AML-193 (cell line): ENCODE data around the gene NTSR2.
"Not testable (repeated sequence)": the region's sequence is repeated elsewhere in the genome, so short reads cannot be mapped to it uniquely, and the experiment has no call there.

Experiments used
- DNase-seq, 2 experiments: peaks; one replicate each; lab custom pipeline; 2025; lab: John Stamatoyannopoulos, UW

NTSR2 gene

DNA sequence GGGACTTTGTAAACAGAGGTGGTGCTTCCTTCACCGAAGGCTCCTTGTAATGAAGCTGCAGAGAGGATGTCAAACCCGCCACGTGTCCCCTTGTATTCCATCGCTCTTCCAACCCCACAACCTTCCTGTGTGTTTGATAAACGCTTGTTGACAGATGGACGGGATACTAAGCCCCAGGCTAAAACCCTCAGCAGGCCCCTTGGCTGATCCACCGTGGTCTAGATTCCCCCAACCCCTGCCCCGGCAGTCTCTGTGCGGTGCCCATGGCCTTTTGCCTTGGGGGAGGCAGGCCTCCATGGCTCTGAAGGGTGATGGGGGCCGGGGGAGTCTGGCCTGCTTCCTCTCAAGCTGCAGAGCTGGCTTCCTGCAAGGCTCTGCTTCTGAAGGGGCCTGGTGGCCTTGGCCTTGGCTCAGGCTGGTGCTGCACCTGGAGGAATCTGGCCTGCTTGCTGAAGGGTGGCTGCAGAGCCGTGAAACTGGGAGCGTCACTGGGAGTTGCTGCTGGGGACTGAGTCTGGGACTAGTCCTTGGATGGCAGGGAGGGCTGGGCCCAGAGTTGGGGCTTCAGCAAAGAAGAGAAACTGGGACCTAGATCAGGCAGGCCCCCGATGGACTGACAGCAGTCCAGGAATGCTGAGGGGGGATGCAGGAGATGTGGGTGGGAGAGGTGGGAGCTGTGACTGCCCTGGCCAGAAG, 9.6 kb upstream of the NTSR2 start:
- no peak for DNase-seq

DNA sequence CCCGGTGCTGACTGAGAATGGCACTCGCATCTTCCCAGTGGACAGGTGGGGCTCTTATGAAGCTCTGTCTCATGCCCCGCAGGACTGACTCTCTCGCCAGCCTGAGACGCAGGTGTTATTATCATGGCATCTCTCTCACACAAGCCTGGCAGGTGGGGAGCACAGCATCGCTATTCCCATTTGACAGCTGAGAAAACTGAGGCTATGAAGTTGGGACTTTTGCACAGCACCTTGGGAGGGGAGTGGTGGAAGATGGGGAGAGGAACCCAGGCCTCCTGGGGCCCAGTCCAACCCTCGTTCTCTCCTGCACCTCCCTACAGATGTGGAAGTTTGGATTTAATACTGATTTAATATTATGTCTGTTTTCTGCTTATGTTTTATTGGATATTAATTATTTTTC, 9.0 kb upstream of the NTSR2 start:
- no peak for DNase-seq

DNA sequence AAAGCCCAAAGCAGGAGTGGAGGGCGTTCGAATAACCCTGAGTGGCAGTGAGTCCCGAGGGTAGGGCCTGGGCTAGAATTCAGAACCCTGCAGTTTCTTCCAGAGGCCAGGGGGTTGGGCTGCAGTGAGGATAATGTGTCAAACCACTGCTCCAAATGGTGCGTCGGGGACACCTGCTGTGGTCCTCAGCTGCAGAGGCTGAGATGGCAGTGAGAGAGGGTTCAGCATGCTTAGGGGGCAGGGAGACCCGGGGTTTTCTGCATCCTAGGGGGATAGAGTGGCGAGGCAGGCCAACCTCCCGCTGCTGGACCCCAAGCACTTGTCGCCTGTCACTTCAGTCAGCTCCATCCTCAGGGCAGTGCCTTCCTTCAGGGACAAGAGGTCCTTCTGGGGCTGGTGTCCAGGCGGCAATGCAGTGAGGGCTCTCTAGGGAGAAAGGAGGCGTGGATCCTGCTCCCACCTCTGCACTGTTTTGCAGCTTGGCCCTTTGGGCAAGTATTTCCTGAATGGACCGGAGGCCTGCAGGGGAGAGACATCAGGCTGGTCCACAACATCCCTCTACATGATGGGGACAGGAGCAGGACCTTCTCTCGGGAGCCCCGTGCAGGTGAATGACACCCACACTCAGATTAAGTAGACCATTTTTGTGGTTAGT, 8.4 kb upstream of the NTSR2 start:
- no peak for DNase-seq

DNA sequence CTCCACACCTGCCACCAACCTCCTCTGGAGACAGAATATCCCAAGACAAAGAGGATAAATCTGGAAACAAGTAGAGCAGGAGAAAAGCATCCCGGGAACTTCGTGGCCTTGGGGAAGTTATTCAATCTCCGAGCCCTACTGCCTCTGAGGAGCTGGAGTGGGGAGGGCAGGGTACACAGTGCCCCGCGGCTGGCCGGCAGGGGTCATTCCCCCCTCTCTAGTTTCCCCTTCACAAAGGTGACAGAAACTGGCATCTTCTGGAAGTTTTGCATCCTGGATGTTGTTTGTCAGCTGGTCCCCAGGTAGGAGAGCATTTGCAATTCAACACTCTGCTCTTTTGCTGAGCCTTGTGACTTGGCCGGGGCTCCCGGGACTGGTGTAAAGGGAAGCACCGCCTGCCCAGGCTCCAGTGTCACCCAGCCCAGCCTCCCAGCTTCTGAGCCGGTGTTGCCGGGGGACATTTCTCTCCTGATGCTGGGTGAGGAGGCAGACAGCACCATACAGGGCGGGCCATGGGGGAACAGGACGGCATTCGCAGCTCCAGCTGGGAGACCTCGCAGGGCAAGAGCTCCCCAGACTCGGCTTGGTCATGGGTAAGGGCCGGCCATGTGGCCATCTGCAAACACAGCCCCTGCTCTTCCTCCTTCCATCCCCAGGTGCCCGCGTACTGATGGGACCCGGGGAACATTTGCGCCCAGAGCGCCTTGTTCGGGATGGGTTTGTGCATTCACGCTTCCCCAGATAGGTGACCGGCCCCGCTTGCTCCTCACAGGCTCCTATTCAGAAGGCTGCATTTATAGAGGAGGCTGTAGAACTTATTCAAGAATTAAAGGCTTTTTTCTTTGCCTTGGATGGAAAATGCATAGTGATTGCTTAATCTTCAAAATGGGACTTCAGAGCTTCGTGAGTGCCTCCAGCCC, 7.4 kb upstream of the NTSR2 start:
- DNase-seq, result no peak

DNA sequence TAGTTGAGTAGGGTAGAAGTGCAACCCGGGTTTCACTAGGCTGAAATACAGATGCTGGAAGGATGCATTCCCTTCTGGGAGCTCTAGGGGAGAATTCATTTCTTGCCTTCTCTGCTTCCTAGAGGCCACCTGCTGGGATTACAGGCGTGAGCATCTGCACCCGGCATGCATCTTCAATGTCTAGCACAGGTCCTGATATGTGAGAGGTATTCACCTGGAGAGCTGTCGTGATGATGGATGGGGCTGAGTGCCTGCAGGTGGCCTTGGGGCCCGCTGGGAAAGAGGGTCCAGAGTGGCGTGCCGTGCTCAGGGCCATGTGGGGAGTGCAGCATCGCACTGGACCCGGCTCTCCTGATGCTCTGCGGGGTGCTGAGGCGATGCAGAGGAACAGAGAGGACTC, 6.6 kb upstream of the NTSR2 start:
- no peak for DNase-seq

DNA sequence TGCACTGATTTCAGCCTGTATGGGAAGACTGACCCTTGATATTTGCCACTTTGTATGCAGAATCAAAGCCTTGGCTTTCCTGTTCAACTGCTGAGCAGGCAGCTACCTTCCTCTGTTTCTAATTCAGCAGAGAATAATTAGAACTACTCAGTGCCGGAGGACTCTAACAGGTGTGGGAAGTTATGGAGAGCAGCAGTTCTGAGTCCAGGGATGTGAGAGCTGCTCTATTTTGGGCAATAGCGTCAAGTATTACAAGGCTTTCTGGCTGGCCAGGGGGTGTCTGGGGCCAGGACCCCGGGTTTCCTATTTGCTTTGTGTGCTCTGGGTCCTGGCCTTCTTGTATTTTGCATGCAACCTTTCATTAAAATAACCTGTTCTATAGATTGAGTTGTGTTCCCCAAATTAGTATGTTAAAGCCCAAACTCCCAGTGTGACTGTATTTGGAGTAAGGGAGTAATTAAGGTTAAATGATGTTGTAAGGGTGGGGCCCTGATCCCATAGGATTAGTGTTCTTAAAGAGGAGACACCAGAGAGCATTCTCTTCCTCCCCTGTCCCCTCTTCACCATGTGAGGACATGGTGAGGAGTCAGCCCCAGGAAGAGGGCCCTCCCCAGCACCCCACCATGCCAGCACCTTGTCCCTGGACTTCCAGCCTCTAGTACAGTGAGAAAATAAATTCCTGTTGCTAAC, 5.6 kb upstream of the NTSR2 start:
- no peak for DNase-seq

DNA sequence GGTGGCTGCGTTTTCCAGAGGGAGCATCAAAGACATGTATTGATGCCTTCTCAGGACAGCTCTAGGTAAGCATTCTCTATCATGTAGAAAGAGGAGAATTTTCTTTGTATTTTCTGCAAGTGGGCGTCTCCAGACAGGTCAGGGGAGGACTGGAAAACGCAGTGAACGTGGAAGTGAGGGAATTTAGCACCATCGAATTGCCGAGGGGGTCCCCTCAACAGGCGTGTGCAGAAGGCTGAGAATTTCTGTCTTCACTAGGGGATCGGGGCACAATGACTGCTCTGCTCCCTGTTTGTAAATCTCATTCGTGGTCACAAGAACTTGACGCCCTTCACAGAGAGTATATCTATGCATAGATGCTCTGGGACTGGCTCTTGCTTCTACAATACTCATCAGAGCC, 5.0 kb upstream of the NTSR2 start:
- DNase-seq, result no peak

DNA sequence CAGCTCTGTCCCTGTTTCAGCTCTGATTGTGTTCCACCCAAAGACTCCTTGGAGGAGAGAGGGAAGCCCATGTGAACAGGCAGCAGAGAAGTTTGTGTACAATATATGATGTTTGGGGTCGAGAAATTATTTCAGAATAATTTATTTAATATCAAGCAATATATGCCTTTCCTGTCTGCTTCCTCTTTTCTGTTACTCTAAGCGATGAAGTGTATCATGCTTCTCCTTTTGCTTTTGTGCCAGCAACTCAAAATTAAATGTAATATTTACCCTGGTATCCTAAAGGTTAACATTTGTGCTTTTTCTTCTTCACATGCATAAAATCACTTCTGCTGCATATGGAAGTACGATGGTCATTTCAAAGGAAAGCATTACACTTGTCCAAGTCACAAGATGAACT, 2.4 kb upstream of the NTSR2 start:
- DNase-seq, result peak in 1 of 2 experiments; percentile 3

DNA sequence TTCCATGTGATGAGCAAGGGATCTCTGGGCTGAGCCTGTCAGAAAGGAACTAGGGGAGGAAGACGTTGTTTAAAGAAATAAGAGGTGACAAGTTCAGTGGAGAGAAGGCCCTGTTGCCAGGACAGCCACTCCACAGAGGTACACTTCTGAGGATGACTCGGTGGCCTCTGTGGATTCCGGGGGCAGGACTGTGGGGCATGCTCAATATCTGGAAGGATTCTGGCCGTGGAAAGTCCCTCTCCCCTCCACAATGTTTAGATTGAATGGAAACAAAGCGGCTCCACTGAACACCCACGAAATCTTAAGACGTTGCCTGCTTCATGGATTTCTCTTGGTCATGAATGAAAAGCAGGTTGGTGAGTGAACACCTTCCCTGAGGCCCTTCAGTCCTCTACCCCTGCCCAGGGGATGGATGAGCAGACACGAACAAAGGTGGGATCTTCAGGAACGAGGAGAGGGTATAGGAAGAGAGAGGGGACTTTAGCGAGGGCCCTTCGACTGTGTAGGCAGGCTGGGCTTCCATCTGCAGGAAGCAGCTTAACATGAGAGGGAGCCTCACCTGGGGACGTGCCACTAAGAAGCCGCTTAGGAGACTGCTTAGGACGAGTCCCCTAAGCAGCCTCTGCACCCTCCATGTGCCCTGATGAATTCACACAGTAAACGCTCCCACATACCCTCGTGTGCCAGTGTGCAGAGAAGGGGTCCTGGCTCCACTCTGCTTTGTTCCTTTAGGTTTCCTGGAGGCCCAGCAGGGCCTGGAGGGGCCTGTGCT, 1.9 kb downstream of the NTSR2 start:
- no peak for DNase-seq

DNA sequence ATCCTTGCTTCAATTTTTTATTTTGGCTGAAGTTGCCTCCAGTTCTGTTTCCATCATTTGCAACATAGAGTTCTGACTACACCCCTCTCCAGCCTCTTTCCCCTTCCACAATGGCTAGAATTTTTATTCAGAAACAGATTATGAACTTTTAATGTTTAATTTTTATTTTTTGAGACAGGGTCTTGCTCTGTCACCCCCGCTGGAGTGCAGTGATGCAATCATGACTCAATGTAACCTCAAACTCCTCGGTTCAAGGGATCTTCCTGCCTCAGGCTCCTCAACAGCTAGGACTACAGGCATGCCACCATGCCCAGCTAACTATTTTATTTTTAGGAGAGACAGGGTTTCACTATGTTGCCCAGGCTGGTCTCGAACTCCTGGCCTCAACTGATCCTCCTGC, 2.8 kb downstream of the NTSR2 start:
- no peak for DNase-seq

DNA sequence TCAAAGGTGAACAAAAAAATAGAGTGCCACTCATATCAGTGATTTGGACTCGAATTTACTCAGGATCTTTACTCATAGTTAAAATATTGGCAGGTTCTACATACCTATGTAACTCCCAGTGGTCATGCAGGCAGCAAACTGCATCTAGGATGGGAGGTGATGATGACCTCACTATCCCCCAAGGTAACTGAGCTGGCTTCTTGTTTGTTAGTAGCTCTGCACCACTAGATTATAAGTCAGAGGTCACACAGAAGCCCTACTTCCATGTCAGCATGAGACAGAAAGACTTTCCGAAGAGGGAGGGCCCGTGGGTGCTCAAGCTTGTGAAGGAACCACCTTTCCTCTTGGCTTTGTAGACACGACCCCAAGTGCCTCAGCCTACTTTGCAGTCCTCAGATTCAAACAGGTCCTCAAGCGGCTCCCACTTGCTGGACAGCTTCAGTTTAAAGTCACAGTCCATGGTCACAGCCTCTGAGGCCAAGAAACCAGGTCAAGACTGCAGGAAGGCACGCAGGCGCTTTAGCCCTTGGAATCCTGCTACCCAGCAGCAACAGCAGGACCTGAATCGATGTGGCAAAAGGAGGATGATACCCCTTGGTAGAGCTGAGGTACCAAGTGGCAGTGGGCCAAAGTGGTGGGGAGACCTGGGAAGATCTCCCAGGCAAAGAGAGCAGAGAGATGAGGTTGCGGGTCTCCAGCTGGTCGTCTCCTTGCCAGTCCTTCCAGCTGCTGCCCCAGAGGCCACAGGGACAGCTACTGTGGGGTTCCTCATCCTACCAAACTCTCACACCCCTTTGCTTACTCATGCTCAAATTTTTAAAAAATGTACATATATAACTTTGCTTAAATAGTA, 4.3 kb downstream of the NTSR2 start:
- DNase-seq, result no peak

DNA sequence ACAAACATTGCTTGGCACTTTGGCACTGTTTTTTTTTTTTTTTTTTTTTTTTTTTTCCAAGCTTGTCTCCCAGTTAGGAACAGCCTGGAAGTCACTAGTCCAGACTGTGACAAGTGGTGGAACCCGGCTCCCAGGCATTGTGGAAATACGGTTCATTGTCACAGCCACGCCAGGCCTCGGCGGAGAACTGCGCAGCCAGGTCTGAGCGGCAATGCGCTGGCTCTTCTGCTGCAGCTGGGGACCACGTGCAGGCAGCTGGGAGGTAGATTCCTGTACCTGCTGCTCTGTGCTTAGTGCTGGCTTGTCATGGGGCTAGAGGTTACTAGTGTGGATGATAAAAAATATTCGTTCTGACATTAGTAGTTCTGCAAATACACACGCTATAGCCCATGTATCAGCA, 5.0 kb downstream of the NTSR2 start:
- DNase-seq, result no peak

DNA sequence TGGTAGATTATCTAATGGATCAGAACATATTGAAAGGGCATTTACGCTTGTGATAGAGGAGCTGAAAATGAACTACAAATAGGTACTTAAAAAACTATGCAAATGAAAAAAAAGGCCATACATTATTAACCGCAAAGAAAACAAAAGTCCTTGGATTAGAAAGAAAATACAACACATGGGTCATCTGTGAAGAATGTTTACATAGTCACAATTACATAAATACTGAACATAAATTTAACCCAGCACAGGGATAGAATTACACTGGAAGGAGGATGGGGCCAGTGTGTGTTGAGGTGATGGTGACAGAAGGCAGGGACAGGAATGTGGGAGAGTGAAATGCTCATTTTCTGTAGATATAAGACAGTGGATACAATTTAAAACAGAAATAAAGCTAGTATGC, 6.6 kb downstream of the NTSR2 start:
- DNase-seq, result no peak

DNA sequence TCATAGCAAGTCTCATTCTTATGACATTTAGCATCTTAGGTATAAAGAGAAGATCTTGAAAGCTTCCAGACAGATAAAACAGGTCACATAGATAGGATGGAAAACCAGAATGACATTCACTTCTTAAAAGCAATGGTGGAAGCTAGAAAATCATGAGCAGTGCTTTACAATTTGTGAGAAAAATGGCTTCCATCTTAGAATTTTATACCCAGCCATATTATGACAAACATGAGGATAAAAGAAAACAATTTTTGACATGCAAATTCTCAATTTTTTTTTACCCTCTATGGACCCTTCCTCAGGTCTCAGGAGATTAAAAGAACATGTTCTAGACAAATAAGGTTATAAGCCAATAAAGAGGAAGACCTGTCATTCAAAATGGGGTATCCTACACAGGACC, 7.1 kb downstream of the NTSR2 start:
- DNase-seq, result no peak

DNA sequence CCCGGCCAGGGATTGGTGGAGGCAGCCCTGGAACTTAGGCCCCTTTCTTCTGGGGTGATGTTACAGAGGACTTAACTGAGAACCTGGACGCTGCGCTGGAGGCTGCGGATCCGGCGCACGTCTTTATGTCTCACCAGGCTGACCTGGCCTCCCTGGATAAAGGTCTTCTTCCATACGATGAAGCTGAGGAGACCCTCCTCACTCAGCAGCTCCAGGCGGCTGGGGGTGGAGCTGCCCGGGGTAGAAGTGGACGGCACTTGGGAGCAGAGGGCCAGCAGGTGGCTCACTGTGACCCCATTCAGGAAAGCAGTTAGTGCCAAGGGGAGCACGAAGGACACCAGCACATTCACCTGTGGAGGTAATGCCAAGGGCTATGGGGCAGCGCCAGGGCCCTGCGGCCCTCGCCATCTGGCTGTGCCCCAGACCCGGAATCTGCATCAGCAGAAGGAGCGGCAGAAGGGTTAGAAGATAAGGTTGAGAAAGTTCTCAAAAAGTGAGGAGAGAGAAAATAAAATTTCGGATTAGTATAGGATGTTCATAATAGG, 8.0 kb downstream of the NTSR2 start:
- no peak for DNase-seq

DNA sequence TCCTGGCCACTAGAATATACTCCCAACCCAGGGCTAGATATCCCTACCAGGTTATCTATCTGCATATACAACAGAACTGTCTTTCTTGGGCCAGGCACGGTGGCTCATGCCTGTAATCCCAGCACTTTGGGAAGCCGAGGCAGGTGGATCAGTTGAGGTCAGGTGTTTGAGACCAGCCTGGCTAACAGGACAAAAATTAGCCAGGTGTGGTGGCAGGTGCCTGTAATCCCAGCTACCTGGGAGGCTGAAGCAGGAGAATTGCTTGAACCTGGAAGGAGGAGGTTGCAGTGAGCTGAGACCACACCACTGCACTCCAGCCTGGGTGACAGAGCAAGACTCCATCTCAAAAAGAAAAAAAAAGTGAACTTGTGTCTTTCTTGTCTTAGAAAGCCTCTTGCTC, 9.6 kb downstream of the NTSR2 start:
- DNase-seq, result not testable (repeated sequence)

DNA sequence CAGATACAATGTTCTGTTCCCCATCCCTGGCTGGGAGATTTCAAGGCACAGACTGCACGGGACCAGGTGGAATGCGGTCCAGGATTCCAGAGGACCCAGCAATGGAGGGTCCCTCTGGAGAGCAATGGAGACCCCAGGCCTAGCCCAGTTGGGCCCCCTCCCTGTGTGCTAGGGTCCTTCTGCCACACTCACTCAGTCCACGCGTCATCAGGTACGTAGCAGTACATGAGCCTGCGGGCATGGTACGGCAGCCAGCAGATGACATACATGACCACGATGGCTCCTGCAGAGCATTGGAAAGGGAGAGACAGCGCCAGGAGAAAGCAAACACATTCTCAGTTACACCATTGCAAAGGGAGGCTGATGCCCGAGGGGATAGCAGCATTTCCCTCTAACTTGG, 10.1 kb downstream of the NTSR2 start:
- no peak for DNase-seq

DNA sequence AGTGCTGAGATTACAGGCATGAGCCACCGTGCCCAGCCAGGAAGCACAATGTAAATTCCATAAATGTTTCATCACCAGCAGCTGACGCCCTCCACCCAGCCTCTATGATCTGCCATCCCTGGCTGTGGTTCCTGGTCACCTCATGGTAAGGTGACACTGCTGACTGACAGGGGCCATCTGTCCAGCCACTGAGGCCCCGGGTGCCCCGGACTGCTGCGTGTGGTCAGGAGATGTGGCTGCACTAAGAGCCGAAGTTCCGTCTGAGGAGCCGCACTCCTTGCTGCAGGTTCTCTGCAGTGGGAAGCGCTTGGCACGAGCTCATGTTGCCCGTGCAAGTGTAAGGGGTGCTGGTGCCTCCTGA, 10.9 kb downstream of the NTSR2 start:
- DNase-seq, result no peak

DNA sequence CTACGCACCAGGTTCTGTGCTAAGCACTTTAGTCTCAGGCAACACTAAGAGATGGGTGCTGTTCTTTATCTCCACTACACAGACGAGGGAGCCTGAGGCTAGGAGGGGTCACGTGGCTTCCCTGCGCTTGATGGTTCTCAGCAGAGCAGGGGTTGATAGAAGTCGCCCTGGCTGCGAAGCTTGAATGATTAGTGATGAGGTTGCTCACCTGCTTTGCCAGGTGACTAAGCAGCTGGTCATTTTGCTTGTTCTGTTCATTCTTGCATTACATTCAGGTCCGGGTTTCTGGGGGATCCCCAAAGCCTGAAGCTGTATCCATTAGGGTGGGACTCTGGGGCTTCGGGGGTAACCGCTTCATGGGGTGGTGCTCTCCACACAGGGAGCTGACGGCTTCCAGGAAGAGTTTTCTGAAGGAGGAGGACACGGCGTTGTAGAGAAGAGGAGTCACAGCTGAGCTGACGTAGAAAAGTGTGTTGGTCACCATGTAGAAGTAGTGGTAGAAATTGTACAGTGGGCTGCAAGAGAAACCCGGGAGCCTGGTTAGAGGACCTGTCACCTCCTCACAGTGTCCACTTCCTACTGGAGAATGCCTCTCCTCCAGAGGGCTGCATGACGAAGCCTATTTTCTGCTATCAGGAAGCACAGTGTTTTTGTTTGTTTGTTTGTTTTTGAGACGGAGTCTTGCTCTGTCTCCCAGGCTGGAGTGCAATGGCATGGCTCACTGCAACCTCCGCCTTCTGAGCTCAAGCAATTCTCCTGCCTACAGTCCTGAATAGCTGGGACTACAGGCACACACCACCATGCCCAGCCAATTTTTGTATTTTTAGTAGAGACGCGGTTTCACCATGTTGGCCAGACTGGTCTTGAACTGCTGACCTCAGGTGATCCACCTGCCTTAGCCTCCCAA, 11.5 kb downstream of the NTSR2 start:
- no peak for DNase-seq
